ENCODE data around the gene GLYATL1B. TPM values are rescaled to one million over a fixed set of nuclear protein-coding genes. Genes with fewer than 3 reads are reported as not detected.

GLYATL1B gene
- total and polyA plus RNA-seq, 2 of the 8 experiments (the other 6 are each of a cell fraction or from before 2014, with no cell fraction given): not detected

- TF ChIP-seq NANOG (IDR thresholded peaks at IDR 0.05; ENCODE audit: insufficient read depth, low read depth, low read length, poor library complexity, severe bottlenecking) (no peak), POU5F1 (IDR thresholded peaks at IDR 0.05; ENCODE audit: low read depth, low read length) (no peak), EGR1 (IDR thresholded peaks at IDR 0.05; ENCODE audit: borderline replicate concordance, low read depth, low read length) (no peak), ATF3 (IDR thresholded peaks at IDR 0.05; ENCODE audit: insufficient read depth, low read depth, low read length) (no peak), SRF (IDR thresholded peaks at IDR 0.05; ENCODE audit: low read depth, low read length) (no peak), CEBPB (IDR thresholded peaks at IDR 0.05; ENCODE audit: low read depth, low read length) (no peak), BRCA1 (IDR thresholded peaks at IDR 0.05; ENCODE audit: low read depth, low read length) (no peak)
These were observed 20.5 kb downstream of the GLYATL1B start, which contains the start of gene FAM111B (continued) for GRCh38 chr11:59106363-59107336.

All from H1 (cell line).